Hematopoietic multipotent progenitor cell treated with erythropoietin and hydrocortisone succinate and interleukin-3 and kit ligand, for 17 days (in vitro differentiated cells): ENCODE measurements around the gene IGSF10.
A peak's percentile ranks its signal among the peaks of the same experiment; 100 is the strongest.

ENCODE experiments used
- DNase-seq: peaks from one replicate; pipeline ENCODE4 v3.0.0-alpha.2; 2015; ENCODE audit warnings: low spot score

Gene IGSF10

GRCh38 chr3:151462991-151463390, 2.1 kb upstream of the IGSF10 start:
- DNase-seq = no peak

- DNase-seq = no peak
Observed at GRCh38 chr3:151462278-151462780, 1.5 kb upstream of the IGSF10 start.

DNA sequence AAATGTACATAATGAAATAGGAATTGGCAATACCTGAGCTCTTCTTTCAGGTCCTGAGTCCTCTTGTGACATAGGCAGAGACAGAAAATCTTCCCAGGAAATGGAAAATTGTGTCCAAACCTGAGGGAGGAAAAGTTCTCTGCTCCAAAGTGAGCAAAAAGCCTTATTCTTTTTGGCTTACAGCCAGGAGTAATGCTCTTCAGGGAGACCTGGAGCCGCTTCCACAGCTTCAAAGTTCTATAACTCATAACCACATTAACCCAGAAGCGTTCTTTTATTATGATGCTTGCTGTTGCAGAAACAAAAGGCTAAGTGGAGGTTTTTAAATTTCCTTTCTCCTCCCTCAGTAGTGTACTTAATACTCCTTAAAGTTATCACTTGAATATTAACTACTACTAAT, 633 bp downstream of the IGSF10 start:
- no peak for DNase-seq

- DNase-seq = no peak
Observed at GRCh38 chr3:151459358-151459757, 1.5 kb downstream of the IGSF10 start.

DNA sequence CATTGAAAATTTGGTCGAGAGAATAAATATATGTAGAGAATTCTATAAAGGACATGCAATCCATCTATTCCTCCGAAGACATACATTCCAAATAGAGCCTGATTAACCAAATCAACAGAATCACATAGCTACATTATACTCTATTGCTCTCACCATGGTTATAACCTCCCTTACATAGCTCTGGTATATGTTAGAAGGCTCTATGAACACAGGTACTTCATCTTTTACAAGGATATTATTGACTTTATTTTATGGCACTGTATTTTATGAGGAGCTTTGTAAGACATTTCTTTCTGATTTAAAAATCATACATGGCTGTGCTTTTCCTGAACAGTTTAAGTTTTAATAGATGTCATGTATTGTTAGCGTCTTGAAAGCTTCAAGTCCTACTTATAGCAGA, 4.8 kb downstream of the IGSF10 start:
- no peak for DNase-seq

GRCh38 chr3:151452841-151453240, 8.0 kb downstream of the IGSF10 start:
- DNase-seq = no peak

DNA sequence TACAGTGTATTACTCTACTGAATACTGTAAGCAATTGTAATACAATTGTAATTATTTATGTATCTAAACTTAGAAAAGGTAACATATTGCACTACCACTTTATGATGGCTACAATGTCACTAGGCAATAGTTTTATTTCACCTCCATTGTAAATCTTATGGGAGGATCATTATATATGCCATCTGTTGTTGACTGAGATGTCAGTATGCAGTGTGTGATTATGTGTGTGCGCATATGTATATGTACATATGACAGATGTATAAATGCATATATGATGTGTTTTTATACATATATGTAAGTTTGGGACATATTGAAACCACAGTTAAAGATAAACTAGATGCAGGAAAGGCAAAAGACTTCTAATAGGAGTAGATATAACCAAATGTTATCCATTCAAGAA, 8.5 kb downstream of the IGSF10 start:
- DNase-seq = no peak

- DNase-seq = no peak
Observed at GRCh38 chr3:151446002-151446340, 14.9 kb downstream of the IGSF10 start.

DNA sequence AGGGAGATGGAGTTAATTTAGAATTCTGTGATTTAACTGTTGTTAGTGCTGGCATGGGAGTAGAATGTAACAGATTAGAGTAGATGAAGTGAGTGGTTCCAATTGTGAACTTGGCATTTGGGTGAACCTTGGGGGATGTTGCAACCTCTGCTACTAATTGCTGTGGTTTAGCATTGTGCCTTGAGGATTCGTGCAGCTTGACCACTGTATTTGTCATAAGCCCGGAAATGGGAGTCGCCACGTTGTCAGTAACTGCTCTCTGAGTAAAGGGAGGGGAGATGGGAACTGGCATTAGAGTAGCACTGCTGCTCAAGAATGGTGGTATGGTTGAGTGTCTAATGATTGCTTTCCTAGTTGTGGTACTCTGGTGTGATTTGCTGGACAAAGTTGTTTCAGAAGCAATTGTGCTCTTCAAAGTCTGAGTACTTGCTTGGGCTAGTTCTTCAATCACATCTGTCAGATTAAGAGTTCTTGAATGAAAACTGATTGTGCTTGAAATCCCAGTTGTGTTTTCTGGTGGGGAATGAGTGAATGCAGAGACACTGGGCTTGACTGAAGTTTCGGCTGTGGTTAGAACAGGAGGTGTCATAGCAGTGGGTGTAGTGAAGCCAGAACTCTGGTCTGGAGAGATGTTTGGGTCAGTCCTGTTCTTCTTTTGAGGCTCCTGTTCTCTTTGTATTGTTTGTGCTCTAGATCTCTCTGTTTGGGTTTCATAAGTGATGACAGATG, 15.4 kb downstream of the IGSF10 start:
- DNase-seq = no peak

GRCh38 chr3:151443583-151443982, 17.3 kb downstream of the IGSF10 start:
- DNase-seq = no peak

- DNase-seq = no peak
Observed at GRCh38 chr3:151440940-151441339, 19.9 kb downstream of the IGSF10 start.

DNA sequence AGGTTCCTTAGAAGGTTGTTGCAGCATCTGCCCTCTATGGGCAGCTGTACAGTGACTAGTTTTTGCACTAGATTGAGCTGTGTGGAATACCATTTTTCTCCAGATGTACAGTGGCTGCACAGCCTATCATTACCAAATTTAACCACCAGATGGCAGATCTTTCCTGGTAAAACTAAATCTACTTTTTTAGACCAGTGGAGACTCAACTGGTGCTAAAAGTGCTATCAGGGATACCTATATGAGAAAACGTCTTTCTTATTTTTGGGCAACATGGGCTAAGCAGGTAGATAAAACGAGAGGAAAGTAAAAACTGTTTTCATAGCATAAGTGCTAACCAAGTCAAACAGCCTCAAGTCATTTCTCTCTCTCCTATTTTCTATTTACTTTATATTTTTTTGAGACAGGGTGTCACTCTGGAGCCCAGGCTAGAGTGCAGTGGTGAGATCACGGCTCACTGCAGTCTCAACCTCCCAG, 21.2 kb downstream of the IGSF10 start:
- peak; percentile 17 for DNase-seq

GRCh38 chr3:151437906-151438305, 23.0 kb downstream of the IGSF10 start:
- DNase-seq = no peak

GRCh38 chr3:151436675-151437446, 24.0 kb downstream of the IGSF10 start:
- no peak for DNase-seq

GRCh38 chr3:151434151-151434890, 26.5 kb downstream of the IGSF10 start:
- DNase-seq = no peak

GRCh38 chr3:151432616-151433372, 28.1 kb downstream of the IGSF10 start:
- no peak for DNase-seq

- DNase-seq = no peak
Observed at GRCh38 chr3:151431940-151432339, 28.9 kb downstream of the IGSF10 start.

DNA sequence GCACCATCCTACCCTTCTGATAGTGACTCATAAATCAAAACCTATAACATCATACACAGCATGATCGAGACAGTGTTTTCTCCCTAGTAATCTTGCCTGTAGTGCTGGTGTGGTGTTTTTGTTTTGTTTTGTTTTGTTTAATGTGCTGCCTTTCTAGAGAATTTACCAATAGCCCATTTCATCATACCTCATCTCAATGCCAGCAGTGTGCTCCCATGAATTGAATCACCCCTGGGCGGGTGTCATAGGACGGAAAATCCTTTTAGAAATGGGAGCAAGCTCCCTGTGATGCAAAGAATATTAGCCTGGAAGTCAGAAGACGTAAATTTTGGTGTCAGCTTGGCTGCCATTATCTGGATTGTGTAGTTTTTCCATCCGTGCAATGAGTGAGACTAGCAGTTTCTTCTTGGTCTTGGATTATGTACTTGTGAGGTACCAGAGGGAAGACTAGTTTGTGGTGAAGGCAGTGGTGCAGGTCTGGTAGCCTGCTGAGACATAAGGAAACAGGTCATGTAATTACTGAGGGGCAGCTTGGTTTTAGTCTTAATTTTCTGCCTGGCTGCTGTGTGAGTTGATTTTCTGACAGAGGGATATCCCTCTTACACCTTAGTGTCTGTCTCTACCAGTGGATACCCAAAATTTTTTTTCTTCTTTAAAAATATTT, 29.9 kb downstream of the IGSF10 start:
- DNase-seq = no peak

GRCh38 chr3:151428386-151428785, 32.5 kb downstream of the IGSF10 start:
- no peak for DNase-seq

- no peak for DNase-seq
Observed at GRCh38 chr3:151426341-151426657, 34.6 kb downstream of the IGSF10 start.

GRCh38 chr3:151425627-151426340, 35.1 kb downstream of the IGSF10 start:
- no peak for DNase-seq
